OCI-LY1 (cell line): ENCODE data around the gene AFAP1L2.

Source experiments
- EZH2 ChIP-seq: fragments of 200-600 bp; sonication (generic), shearing (Covaris generic); IDR thresholded peaks from 2 replicates; pipeline ENCODE4 v1.8.0; 2017; ENCODE audit warnings: borderline replicate concordance, mixed run types, mild to moderate bottlenecking, antibody characterized with exemption, low read length, moderate library complexity, mixed read lengths
- TF ChIP-seq, protein P1 (sequence below): fragments of 200-600 bp; sonication (generic), shearing (Covaris generic); IDR thresholded peaks from 2 replicates; pipeline ENCODE4 v1.5.1; 2017; ENCODE audit warnings: mild to moderate bottlenecking, antibody characterized with exemption, low read length, moderate library complexity, mixed read lengths

DNA sequence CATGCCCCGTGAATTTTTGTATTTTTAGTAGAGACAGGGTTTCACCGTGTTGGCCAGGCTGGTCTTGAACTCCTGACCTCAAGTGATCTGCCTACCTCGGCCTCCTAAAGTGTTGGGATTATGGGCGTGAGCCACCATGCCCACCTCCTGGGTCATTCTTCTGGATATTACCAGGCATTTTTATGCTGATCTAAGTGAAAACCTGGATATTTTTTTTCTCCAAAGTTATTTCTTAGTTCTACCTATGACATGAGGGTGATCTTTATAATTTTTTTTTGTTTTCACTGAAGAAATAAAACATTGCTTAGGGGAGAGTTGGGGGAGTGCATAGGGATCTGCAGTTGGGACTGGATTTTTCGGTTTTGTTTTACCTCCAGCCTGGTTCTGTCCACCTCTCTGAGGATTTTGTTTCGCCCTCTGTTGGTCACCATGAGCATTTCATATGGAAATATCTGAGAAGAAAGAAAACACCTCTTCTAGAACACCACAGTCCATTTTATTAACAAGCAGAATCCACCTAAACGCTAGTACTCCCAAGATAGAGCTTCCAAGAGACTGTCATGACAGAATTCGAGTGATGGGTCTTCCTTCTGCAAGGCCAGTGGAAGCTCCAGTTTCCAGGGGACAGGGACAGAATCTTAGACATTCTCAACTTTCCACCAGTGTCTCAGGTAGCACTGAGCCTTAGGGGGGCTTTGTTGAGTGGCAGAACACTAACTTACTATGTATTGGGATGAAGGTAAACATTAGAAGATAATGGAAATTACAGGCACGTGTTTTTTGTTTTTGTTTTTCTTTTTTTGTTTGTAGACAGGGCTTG, 33.4 kb upstream of the AFAP1L2 start:
- no peak for TF ChIP-seq EZH2
- TF ChIP-seq, protein P1, sequence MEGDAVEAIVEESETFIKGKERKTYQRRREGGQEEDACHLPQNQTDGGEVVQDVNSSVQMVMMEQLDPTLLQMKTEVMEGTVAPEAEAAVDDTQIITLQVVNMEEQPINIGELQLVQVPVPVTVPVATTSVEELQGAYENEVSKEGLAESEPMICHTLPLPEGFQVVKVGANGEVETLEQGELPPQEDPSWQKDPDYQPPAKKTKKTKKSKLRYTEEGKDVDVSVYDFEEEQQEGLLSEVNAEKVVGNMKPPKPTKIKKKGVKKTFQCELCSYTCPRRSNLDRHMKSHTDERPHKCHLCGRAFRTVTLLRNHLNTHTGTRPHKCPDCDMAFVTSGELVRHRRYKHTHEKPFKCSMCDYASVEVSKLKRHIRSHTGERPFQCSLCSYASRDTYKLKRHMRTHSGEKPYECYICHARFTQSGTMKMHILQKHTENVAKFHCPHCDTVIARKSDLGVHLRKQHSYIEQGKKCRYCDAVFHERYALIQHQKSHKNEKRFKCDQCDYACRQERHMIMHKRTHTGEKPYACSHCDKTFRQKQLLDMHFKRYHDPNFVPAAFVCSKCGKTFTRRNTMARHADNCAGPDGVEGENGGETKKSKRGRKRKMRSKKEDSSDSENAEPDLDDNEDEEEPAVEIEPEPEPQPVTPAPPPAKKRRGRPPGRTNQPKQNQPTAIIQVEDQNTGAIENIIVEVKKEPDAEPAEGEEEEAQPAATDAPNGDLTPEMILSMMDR: peak; percentile 38
